ENCODE results near the gene GRWD1.
A peak's percentile ranks its signal among the peaks of the same experiment; 100 is the strongest.

Gene GRWD1

GRCh38 chr19:48469934-48470680 is 24.3 kb downstream of the GRWD1 start:
- no peak for TF ChIP-seq EZH2 (IDR thresholded peaks at IDR 0.05)
- no peak for TF ChIP-seq POLR2AphosphoS5 (IDR thresholded peaks at IDR 0.05; ENCODE audit: borderline replicate concordance, low read depth, low read length)
- TF ChIP-seq FOXP2 (optimal IDR thresholded peaks at IDR 0.05; ENCODE audit: control extremely low read depth, extremely low read length, insufficient read depth): no peak
- peak overlapping the region; percentile 93 for H3K4me3 ChIP-seq
- no peak overlapping the region; the same call in 1 of the 2 replicates for H3K27ac ChIP-seq
- no peaks in the 10 kb centered on the region for H3K9me3 ChIP-seq (ENCODE audit: low read depth, low read length)
- DNase-seq (ENCODE audit: low read depth, low spot score): no peak
- peak overlapping the region; percentile 99 for H3K9ac ChIP-seq (ENCODE audit: insufficient read length)
- peaks cover 50% of the 10 kb centered on the region for H3K36me3 ChIP-seq (ENCODE audit: insufficient read depth, low read length)

- DNase-seq (ENCODE audit: low read depth, low spot score): no peak
- H3K9me3 ChIP-seq (ENCODE audit: low read depth, low read length): no peaks in the 10 kb centered on the region
- H3K9ac ChIP-seq (ENCODE audit: insufficient read length): no peak overlapping the region
- H3K4me3 ChIP-seq: no peak overlapping the region
- H3K27ac ChIP-seq: no peak overlapping the region
- TF ChIP-seq EZH2 (IDR thresholded peaks at IDR 0.05) (no peak), POLR2AphosphoS5 (IDR thresholded peaks at IDR 0.05; ENCODE audit: borderline replicate concordance, low read depth, low read length) (no peak), FOXP2 (optimal IDR thresholded peaks at IDR 0.05; ENCODE audit: control extremely low read depth, extremely low read length, insufficient read depth) (no peak)
- H3K36me3 ChIP-seq (ENCODE audit: insufficient read depth, low read length): peaks cover 57% of the 10 kb centered on the region
Observed at GRCh38 chr19:48470856-48471255, 25.1 kb downstream of the GRWD1 start.

- no peak for DNase-seq (ENCODE audit: low read depth, low spot score)
- H3K27ac ChIP-seq: no peak overlapping the region
- H3K4me3 ChIP-seq: no peak overlapping the region
- no peak for TF ChIP-seq FOXP2 (optimal IDR thresholded peaks at IDR 0.05; ENCODE audit: control extremely low read depth, extremely low read length, insufficient read depth)
- TF ChIP-seq POLR2AphosphoS5 (IDR thresholded peaks at IDR 0.05; ENCODE audit: borderline replicate concordance, low read depth, low read length): no peak
- no peak for TF ChIP-seq EZH2 (IDR thresholded peaks at IDR 0.05)
- no peak overlapping the region for H3K9ac ChIP-seq (ENCODE audit: insufficient read length)
- H3K36me3 ChIP-seq (ENCODE audit: insufficient read depth, low read length): peaks cover 61% of the 10 kb centered on the region
- H3K9me3 ChIP-seq (ENCODE audit: low read depth, low read length): no peaks in the 10 kb centered on the region
Observed at GRCh38 chr19:48471836-48472235, 26.1 kb downstream of the GRWD1 start.

GRCh38 chr19:48473161-48473966 is 27.6 kb downstream of the GRWD1 start:
- Histone ChIP-seq H3K4me3 (no peak overlapping the region), H3K9ac (ENCODE audit: insufficient read length) (no peak overlapping the region), H3K9me3 (ENCODE audit: low read depth, low read length) (no peaks in the 10 kb centered on the region), H3K36me3 (ENCODE audit: insufficient read depth, low read length) (peaks cover 69% of the 10 kb centered on the region), H3K27ac (no peak overlapping the region)
- no peak for DNase-seq (ENCODE audit: low read depth, low spot score)
- TF ChIP-seq FOXP2 (optimal IDR thresholded peaks at IDR 0.05; ENCODE audit: control extremely low read depth, extremely low read length, insufficient read depth): no peak
- TF ChIP-seq POLR2AphosphoS5 (IDR thresholded peaks at IDR 0.05; ENCODE audit: borderline replicate concordance, low read depth, low read length): no peak
- no peak for TF ChIP-seq EZH2 (IDR thresholded peaks at IDR 0.05)

- no peak overlapping the region for H3K27ac ChIP-seq
- H3K9me3 ChIP-seq (ENCODE audit: low read depth, low read length): no peaks in the 10 kb centered on the region
- DNase-seq (ENCODE audit: low read depth, low spot score): no peak
- H3K9ac ChIP-seq (ENCODE audit: insufficient read length): no peak overlapping the region
- H3K36me3 ChIP-seq (ENCODE audit: insufficient read depth, low read length): peaks cover 73% of the 10 kb centered on the region
- TF ChIP-seq FOXP2 (optimal IDR thresholded peaks at IDR 0.05; ENCODE audit: control extremely low read depth, extremely low read length, insufficient read depth): no peak
- TF ChIP-seq POLR2AphosphoS5 (IDR thresholded peaks at IDR 0.05; ENCODE audit: borderline replicate concordance, low read depth, low read length): no peak
- TF ChIP-seq EZH2 (IDR thresholded peaks at IDR 0.05): no peak
- no peak overlapping the region for H3K4me3 ChIP-seq
Observed at GRCh38 chr19:48474084-48474592, 28.4 kb downstream of the GRWD1 start.

- Histone ChIP-seq H3K9ac (ENCODE audit: insufficient read length) (no peak overlapping the region), H3K4me3 (no peak overlapping the region), H3K27ac (no peak overlapping the region), H3K9me3 (ENCODE audit: low read depth, low read length) (no peaks in the 10 kb centered on the region), H3K36me3 (ENCODE audit: insufficient read depth, low read length) (peaks cover 72% of the 10 kb centered on the region)
- TF ChIP-seq EZH2 (IDR thresholded peaks at IDR 0.05) (no peak), FOXP2 (optimal IDR thresholded peaks at IDR 0.05; ENCODE audit: control extremely low read depth, extremely low read length, insufficient read depth) (no peak), POLR2AphosphoS5 (IDR thresholded peaks at IDR 0.05; ENCODE audit: borderline replicate concordance, low read depth, low read length) (no peak)
- no peak for DNase-seq (ENCODE audit: low read depth, low spot score)
Observed at GRCh38 chr19:48475369-48476068, 29.7 kb downstream of the GRWD1 start.

GRCh38 chr19:48476176-48476575 is 30.4 kb downstream of the GRWD1 start:
- TF ChIP-seq EZH2 (IDR thresholded peaks at IDR 0.05) (no peak), FOXP2 (optimal IDR thresholded peaks at IDR 0.05; ENCODE audit: control extremely low read depth, extremely low read length, insufficient read depth) (no peak), POLR2AphosphoS5 (IDR thresholded peaks at IDR 0.05; ENCODE audit: borderline replicate concordance, low read depth, low read length) (no peak)
- H3K27ac ChIP-seq: no peak overlapping the region
- H3K9me3 ChIP-seq (ENCODE audit: low read depth, low read length): no peaks in the 10 kb centered on the region
- no peak for DNase-seq (ENCODE audit: low read depth, low spot score)
- peaks cover 65% of the 10 kb centered on the region for H3K36me3 ChIP-seq (ENCODE audit: insufficient read depth, low read length)
- no peak overlapping the region for H3K4me3 ChIP-seq
- no peak overlapping the region for H3K9ac ChIP-seq (ENCODE audit: insufficient read length)

Data from SK-N-MC (cell line).